HG03060 (cell line): ENCODE results near the gene TSHR.
A peak's percentile ranks its signal among the peaks of the same experiment; 100 is the strongest.
"Not testable (repeated sequence)": the region's sequence is repeated elsewhere in the genome, so short reads cannot be mapped to it uniquely, and the experiment has no call there.

ENCODE experiments used
- ATAC-seq: cut with Tn5 transposase; IDR thresholded peaks from one replicate; pipeline ENCODE4 v1.9.1; 2021; ENCODE audit warnings: low read depth, moderate number of reproducible peaks; ENCODE audit not compliant: unreplicated experiment

The TSHR gene

DNA sequence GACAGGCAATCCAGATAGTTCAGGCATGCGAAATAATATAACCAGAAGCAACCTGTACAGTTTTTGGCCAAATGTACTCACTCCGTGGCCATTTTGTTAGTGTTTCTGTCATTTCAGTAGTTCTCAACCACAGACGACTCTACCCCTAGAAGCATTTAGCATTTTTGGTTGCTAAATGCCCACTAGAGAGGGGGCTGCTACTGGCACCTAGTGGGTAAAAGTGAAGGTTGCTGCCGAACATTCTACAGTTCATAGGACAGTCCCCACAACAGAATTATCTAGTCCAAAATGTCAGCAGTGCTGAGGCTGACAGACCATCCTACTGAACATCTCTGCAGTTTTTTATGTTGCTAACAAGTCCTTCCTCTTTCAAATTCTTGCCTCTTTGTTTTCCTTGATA lies 107.4 kb downstream of the TSHR start:
- peak; percentile 50 for ATAC-seq

- no peak for ATAC-seq
Measured at GRCh38 chr14:81066672-81067071, 111.3 kb downstream of the TSHR start.

DNA sequence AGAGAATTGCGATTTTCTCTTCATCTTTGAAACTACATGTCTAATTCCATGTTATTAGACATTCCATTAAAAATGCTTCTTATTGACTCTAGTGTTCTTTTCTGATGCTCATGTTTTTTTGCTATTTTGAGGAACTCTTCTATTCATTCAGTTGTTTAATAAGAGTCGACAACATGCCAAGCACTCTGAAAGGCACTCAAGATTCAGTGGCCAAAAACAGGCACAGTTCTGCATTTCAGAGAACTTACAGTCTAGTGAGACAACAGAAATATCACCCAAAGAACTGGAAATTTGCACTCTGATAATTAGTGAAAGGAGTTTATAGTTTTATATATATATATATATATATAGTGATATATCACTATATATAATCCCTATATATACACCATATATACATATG lies 111.7 kb downstream of the TSHR start:
- no peak for ATAC-seq

- no peak for ATAC-seq
Measured at GRCh38 chr14:81068176-81068782, 112.9 kb downstream of the TSHR start.

DNA sequence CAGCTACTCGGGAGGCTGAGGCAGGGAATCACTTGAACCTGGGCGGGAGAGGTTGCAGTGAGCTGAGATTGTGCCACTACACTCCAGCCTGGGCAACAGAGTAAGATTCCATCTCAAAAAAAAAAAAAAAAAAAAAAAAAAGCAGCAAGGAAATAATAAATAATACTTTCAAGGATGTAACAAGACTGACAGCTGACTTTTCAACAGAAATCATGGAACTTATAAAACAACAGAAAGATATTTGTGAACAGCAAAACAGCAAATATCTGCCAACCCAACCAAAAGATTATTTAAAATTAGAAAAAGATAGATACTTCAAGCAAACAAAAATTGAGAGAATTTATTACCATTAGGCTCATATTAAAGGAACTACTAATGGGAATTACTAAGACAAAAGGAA lies 115.1 kb downstream of the TSHR start:
- ATAC-seq: no peak

GRCh38 chr14:81085596-81085995 lies 130.2 kb downstream of the TSHR start:
- ATAC-seq: no peak

DNA sequence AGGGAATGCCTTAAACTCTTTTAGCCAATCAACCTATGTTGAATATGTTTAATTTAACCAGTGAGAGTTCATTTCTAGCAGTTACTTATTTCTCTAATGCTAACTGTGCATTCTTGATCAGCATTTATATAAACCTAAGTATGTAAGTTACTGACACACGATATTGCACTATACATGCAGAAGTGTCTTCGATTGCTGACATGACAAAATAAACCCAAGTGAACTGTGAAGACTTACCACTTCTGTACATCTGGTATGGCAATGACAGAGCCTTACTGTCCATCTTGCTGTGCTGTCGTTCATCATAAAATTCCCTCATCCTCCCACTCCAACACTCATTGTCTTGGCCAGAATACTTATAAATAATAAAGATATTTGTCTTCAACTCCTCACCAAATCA lies 131.8 kb downstream of the TSHR start:
- no peak for ATAC-seq

GRCh38 chr14:81091139-81091538 lies 135.7 kb downstream of the TSHR start:
- no peak for ATAC-seq

- ATAC-seq: no peak
Measured at GRCh38 chr14:81091660-81092059, 136.2 kb downstream of the TSHR start.

GRCh38 chr14:81093651-81094050 lies 138.2 kb downstream of the TSHR start:
- ATAC-seq: no peak

GRCh38 chr14:81095539-81095938 lies 140.1 kb downstream of the TSHR start:
- no peak for ATAC-seq

GRCh38 chr14:81096656-81097055 lies 141.2 kb downstream of the TSHR start:
- no peak for ATAC-seq

GRCh38 chr14:81102217-81102616 lies 146.8 kb downstream of the TSHR start:
- ATAC-seq: no peak

GRCh38 chr14:81103443-81103842 lies 148.0 kb downstream of the TSHR start:
- ATAC-seq: no peak

- ATAC-seq: no peak
Measured at GRCh38 chr14:81105378-81105777, 150.0 kb downstream of the TSHR start.

- no peak for ATAC-seq
Measured at GRCh38 chr14:81105961-81106360, 150.5 kb downstream of the TSHR start.

GRCh38 chr14:81110186-81110585 lies 154.8 kb downstream of the TSHR start:
- no peak for ATAC-seq

GRCh38 chr14:81113176-81113575 lies 157.8 kb downstream of the TSHR start:
- ATAC-seq: no peak

- not testable (repeated sequence) for ATAC-seq
Measured at GRCh38 chr14:81113945-81114820, 158.8 kb downstream of the TSHR start.

- ATAC-seq: no peak
Measured at GRCh38 chr14:81120501-81120900, 165.1 kb downstream of the TSHR start.

DNA sequence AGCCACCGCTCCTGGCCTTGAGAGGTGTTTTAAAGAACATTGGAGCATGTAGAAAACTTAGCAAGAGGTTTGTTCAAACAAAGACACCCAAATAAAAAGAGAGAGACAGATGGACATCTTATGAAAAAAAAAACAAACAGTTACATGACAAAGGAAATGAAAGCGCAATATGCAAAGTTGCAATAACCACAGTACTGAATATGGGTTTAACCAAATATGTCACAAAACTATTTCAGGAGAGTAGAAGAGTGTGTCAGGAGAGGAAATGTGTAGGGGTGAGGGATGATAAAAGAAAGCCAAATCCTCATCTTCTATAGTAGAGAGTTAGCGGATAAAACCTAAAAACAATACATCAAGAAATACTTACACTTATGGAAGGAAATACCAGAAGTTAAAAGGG lies 166.9 kb downstream of the TSHR start:
- peak; percentile 100 for ATAC-seq

DNA sequence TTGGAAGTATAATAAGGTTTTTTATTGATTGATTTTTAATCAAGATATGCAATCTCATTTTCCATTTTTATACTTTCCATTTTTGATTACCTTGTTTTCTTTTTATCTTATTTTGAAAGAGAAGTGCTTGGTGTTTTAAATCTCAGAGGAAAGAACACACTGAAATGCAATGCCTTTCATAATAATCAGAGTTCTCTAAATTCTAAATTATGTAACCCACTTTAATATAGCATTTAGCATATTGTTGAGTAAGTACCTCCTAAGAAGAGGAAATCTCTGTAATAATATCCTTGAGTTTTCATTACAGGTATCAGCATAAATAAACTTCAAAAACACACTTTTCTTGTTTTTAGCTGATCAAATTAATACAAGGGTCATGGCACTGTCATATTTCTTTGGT lies 168.4 kb downstream of the TSHR start:
- ATAC-seq: no peak
